ENCODE measurements around the gene NECTIN3. TPM values are rescaled to one million over a fixed set of nuclear protein-coding genes. Genes with fewer than 3 reads are reported as not detected.

NECTIN3 gene
- total RNA-seq, 1 experiment from 2014 or later: 53.7 TPM

DNA sequence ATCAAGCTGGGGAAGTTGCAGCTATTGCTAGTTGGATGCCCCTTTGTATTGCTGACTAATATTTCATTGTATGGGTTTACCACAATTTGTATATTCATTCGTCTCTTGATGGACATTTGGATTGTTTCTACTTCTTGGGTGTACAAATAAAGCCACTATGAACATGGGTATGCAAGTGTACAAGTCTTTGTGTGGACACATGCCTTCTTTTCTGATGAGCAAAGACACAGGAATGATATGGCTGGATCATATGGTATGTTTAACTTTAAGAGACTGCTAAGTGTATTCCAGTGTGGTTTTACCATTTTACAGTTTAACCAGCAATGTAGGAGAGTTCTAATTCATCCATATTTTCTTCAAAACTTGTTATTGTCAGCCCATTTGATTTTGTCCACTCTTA is 32.2 kb downstream of the NECTIN3 start:
- no peak overlapping the region for H3K4me2 ChIP-seq (ENCODE audit: insufficient read depth, insufficient read length, low read length)
- no peak overlapping the region for H3K18ac ChIP-seq (ENCODE audit: insufficient read length, low read depth, low read length)

More for the DNA sequence above, 32.2 kb downstream of the NECTIN3 start:
- H4K91ac ChIP-seq (ENCODE audit: insufficient read length, low read depth, low read length): no peak overlapping the region
- WGBS (ENCODE audit: extremely low coverage, insufficient read length, low lambda C conversion rate): no CpG with 5 or more reads among the region's 1 CpG
- TF ChIP-seq, protein P1, sequence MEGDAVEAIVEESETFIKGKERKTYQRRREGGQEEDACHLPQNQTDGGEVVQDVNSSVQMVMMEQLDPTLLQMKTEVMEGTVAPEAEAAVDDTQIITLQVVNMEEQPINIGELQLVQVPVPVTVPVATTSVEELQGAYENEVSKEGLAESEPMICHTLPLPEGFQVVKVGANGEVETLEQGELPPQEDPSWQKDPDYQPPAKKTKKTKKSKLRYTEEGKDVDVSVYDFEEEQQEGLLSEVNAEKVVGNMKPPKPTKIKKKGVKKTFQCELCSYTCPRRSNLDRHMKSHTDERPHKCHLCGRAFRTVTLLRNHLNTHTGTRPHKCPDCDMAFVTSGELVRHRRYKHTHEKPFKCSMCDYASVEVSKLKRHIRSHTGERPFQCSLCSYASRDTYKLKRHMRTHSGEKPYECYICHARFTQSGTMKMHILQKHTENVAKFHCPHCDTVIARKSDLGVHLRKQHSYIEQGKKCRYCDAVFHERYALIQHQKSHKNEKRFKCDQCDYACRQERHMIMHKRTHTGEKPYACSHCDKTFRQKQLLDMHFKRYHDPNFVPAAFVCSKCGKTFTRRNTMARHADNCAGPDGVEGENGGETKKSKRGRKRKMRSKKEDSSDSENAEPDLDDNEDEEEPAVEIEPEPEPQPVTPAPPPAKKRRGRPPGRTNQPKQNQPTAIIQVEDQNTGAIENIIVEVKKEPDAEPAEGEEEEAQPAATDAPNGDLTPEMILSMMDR (conservative IDR thresholded peaks at IDR 0.05): no peak
- H2BK20ac ChIP-seq (ENCODE audit: low read depth, low read length, poor library complexity, severe bottlenecking): no peak overlapping the region
- no peak overlapping the region for H2BK15ac ChIP-seq (ENCODE audit: low read depth, low read length)
- H3K36me3 Mint-ChIP-seq (ENCODE audit: insufficient read depth in 1 of 3, low read depth in 3 of 3): peaks cover 4 to 27% (median 18%) of the 10 kb centered on the region in 3 experiments; a peak in 4 of 7 replicates
- H3K56ac ChIP-seq (ENCODE audit: insufficient read length, low read depth, low read length): no peak overlapping the region
- no peak overlapping the region for H3K4me3 Mint-ChIP-seq
- H3K23ac ChIP-seq (ENCODE audit: insufficient read length, low read depth, low read length): no peak overlapping the region
- H2AFZ ChIP-seq (ENCODE audit: low read length): no peak overlapping the region
- no peak overlapping the region for H2AK5ac ChIP-seq (ENCODE audit: insufficient read length, low read length)
- H4K5ac ChIP-seq (ENCODE audit: insufficient read length, low read depth, low read length): no peak overlapping the region
- no peak overlapping the region for H4K8ac ChIP-seq (replicated peaks; ENCODE audit: insufficient read length, low read depth, low read length)
- H3T11ph ChIP-seq (ENCODE audit: low read length): no peak overlapping the region
- no peak overlapping the region for H3K27ac ChIP-seq (ENCODE audit: insufficient read length, low read depth, low read length)
- H3K9me3 Mint-ChIP-seq: peaks cover 0 to 9% of the 10 kb centered on the region in 2 experiments; a peak in 3 of 5 replicates
- no peaks in the 10 kb centered on the region for H3K27me3 Mint-ChIP-seq (ENCODE audit: low read depth)
- H3K79me2 ChIP-seq (ENCODE audit: insufficient read depth, low read length): peaks cover 29% of the 10 kb centered on the region
- no peaks in the 10 kb centered on the region for H3K79me1 ChIP-seq (ENCODE audit: insufficient read depth, low read depth, low read length, poor library complexity, severe bottlenecking)
- H3K4ac ChIP-seq (ENCODE audit: low read depth, low read length): no peak overlapping the region
- DNase-seq: no peak
- no peak overlapping the region for H2BK5ac ChIP-seq (ENCODE audit: insufficient read length, low read length)
- H3K23me2 ChIP-seq (ENCODE audit: insufficient read length, low read depth, low read length, poor library complexity, severe bottlenecking): no peaks in the 10 kb centered on the region
- H4K20me1 ChIP-seq (ENCODE audit: control insufficient read depth, insufficient read depth, insufficient read length): no peaks in the 10 kb centered on the region
- peak overlapping the region in 2 of 3 experiments; percentile 8 to 62; a peak in 2 of 7 replicates for H3K27ac Mint-ChIP-seq
- H3K9me3 ChIP-seq (ENCODE audit: control insufficient read depth, low read depth, low read length): no peaks in the 10 kb centered on the region
- no peak overlapping the region for H3K14ac ChIP-seq (ENCODE audit: insufficient read depth, low read length)
- H3K9ac ChIP-seq (ENCODE audit: extremely low read depth, insufficient read length, low read length): no peak overlapping the region
- peaks cover 70 to 71% of the 10 kb centered on the region in 2 experiments for H3K4me1 Mint-ChIP-seq
- H2BK12ac ChIP-seq (ENCODE audit: insufficient read length, low read depth, low read length): no peak overlapping the region
- H3K27me3 ChIP-seq (ENCODE audit: insufficient read depth, low read length): no peaks in the 10 kb centered on the region
- H2BK120ac ChIP-seq (ENCODE audit: low read depth, low read length, poor library complexity, severe bottlenecking): no peak overlapping the region
- no peaks in the 10 kb centered on the region; the same call in 1 of the 2 replicates for H3K4me1 ChIP-seq (ENCODE audit: insufficient read depth, low read length)
